Loucy (cell line): ENCODE measurements around the gene SERAC1.

Source experiments
- EZH2phosphoT487 ChIP-seq: fragments of 200-600 bp; IDR thresholded peaks from 2 replicates; pipeline ENCODE4 v1.6.1; 2018; ENCODE audit warnings: antibody characterized with exemption, mild to moderate bottlenecking, moderate library complexity, borderline replicate concordance
- TF ChIP-seq, protein P1 (sequence below): fragments of 200-600 bp; sonication (generic); conservative IDR thresholded peaks from 2 replicates; pipeline ENCODE4 v1.5.1; 2014; ENCODE audit warnings: mild to moderate bottlenecking, antibody characterized with exemption, low read length

DNA sequence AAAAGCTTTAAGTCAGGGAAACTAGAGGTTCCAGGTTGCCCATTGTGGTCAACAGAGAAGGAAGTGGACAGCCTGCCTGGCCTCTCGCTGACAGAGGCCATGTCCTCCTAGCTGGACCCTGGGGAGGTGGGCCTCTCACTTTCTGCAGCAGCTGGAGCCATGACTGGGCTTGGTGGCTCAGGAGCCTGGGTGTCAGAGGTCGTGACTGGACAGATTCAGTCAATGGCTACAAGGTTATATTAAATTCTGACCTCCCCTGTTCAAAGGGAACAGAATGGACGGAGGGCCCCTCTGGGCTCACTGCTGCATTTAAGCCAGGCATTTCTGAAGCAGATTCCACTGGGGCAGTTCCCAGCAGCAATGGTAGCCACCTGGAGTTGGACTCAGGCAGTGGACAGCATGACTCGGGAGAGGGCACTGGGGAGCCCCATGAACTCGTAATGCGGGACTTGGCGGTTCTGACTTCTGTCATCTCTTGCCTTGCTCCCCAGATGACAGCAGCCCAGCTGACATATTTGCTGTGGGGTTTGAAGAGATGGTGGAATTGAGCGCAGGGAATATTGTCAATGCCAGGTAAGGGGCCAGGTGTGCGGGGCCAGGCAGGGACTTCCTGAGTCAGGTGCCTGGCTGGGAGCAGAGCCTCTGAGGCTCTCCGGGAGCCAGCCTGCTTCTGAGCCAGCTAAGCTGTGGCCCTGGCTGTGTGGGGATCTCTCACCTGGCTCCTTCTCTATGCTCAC is 99.7 kb downstream of the SERAC1 start:
- TF ChIP-seq, protein P1, sequence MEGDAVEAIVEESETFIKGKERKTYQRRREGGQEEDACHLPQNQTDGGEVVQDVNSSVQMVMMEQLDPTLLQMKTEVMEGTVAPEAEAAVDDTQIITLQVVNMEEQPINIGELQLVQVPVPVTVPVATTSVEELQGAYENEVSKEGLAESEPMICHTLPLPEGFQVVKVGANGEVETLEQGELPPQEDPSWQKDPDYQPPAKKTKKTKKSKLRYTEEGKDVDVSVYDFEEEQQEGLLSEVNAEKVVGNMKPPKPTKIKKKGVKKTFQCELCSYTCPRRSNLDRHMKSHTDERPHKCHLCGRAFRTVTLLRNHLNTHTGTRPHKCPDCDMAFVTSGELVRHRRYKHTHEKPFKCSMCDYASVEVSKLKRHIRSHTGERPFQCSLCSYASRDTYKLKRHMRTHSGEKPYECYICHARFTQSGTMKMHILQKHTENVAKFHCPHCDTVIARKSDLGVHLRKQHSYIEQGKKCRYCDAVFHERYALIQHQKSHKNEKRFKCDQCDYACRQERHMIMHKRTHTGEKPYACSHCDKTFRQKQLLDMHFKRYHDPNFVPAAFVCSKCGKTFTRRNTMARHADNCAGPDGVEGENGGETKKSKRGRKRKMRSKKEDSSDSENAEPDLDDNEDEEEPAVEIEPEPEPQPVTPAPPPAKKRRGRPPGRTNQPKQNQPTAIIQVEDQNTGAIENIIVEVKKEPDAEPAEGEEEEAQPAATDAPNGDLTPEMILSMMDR, result no peak
- no peak for TF ChIP-seq EZH2phosphoT487
